Measurements from ENCODE around the gene POPDC3.
"Not testable (repeated sequence)": the region's sequence is repeated elsewhere in the genome, so short reads cannot be mapped to it uniquely, and the experiment has no call there.

Gene POPDC3

GRCh38 chr6:105194106-105194505, 14.3 kb upstream of the POPDC3 start:
- no peak for DNase-seq

GRCh38 chr6:105193647-105194046, 13.8 kb upstream of the POPDC3 start:
- DNase-seq = no peak

- DNase-seq = no peak
Observed at GRCh38 chr6:105192707-105193465, 13.1 kb upstream of the POPDC3 start.

GRCh38 chr6:105191351-105191750, 11.5 kb upstream of the POPDC3 start:
- DNase-seq = no peak

GRCh38 chr6:105189026-105189820, 9.4 kb upstream of the POPDC3 start:
- DNase-seq = no peak

GRCh38 chr6:105188251-105188650, 8.4 kb upstream of the POPDC3 start:
- DNase-seq = no peak

- DNase-seq = no peak
Observed at GRCh38 chr6:105186576-105186975, 6.8 kb upstream of the POPDC3 start.

- DNase-seq = no peak
Observed at GRCh38 chr6:105184921-105185320, 5.1 kb upstream of the POPDC3 start.

- no peak for DNase-seq
Observed at GRCh38 chr6:105181981-105182515, 2.2 kb upstream of the POPDC3 start.

- DNase-seq = no peak
Observed at GRCh38 chr6:105178636-105179035, 1.2 kb downstream of the POPDC3 start.

GRCh38 chr6:105178110-105178509, 1.7 kb downstream of the POPDC3 start:
- no peak for DNase-seq

- DNase-seq = no peak
Observed at GRCh38 chr6:105177556-105177955, 2.3 kb downstream of the POPDC3 start.

- no peak for DNase-seq
Observed at GRCh38 chr6:105174512-105174911, 5.3 kb downstream of the POPDC3 start.

GRCh38 chr6:105172515-105172914, 7.3 kb downstream of the POPDC3 start:
- not testable (repeated sequence) for DNase-seq

- DNase-seq = no peak
Observed at GRCh38 chr6:105170059-105170458, 9.8 kb downstream of the POPDC3 start.

- DNase-seq = no peak
Observed at GRCh38 chr6:105167914-105168313, 11.9 kb downstream of the POPDC3 start.

GRCh38 chr6:105164418-105164817, 15.4 kb downstream of the POPDC3 start:
- DNase-seq = no peak

GRCh38 chr6:105163183-105163582, 16.6 kb downstream of the POPDC3 start:
- DNase-seq = no peak

GRCh38 chr6:105162377-105162776, 17.4 kb downstream of the POPDC3 start:
- no peak for DNase-seq

GRCh38 chr6:105161421-105161820, 18.4 kb downstream of the POPDC3 start:
- DNase-seq = no peak

- no peak for DNase-seq
Observed at GRCh38 chr6:105153676-105154075, 26.1 kb downstream of the POPDC3 start.

GRCh38 chr6:105152880-105153279, 26.9 kb downstream of the POPDC3 start:
- DNase-seq = no peak

GRCh38 chr6:105151644-105152043, 28.2 kb downstream of the POPDC3 start:
- no peak for DNase-seq

- DNase-seq = no peak
Observed at GRCh38 chr6:105138141-105138540, 41.7 kb downstream of the POPDC3 start.

Measured in hematopoietic multipotent progenitor cell treated with erythropoietin and hydrocortisone succinate and interleukin-3 and kit ligand, for 6 days (in vitro differentiated cells).